C4-2B (cell line): Measurements from ENCODE around the gene C12orf42.

Experiments used
- ZFX ChIP-seq: fragments of 450-650 bp; IDR thresholded peaks from 2 replicates; pipeline ENCODE4 v1.6.1; 2017
- TF ChIP-seq, protein P1 (sequence below): fragments of 450-650 bp; conservative IDR thresholded peaks from 2 replicates; pipeline ENCODE4 v1.5.1; 2017; ENCODE audit warnings: mild to moderate bottlenecking

GRCh38 chr12:103457471-103457870 lies 38.3 kb downstream of the C12orf42 start:
- TF ChIP-seq ZFX = no peak
- TF ChIP-seq, protein P1, sequence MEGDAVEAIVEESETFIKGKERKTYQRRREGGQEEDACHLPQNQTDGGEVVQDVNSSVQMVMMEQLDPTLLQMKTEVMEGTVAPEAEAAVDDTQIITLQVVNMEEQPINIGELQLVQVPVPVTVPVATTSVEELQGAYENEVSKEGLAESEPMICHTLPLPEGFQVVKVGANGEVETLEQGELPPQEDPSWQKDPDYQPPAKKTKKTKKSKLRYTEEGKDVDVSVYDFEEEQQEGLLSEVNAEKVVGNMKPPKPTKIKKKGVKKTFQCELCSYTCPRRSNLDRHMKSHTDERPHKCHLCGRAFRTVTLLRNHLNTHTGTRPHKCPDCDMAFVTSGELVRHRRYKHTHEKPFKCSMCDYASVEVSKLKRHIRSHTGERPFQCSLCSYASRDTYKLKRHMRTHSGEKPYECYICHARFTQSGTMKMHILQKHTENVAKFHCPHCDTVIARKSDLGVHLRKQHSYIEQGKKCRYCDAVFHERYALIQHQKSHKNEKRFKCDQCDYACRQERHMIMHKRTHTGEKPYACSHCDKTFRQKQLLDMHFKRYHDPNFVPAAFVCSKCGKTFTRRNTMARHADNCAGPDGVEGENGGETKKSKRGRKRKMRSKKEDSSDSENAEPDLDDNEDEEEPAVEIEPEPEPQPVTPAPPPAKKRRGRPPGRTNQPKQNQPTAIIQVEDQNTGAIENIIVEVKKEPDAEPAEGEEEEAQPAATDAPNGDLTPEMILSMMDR = no peak
